Endothelial cell of umbilical vein (primary cell): Measurements from ENCODE around the gene PCSK9. TPM values are rescaled to one million over a fixed set of nuclear protein-coding genes. Genes with fewer than 3 reads are reported as not detected.

Experiments
- BruUV-seq: library from RNA; stranded (reverse); fragments of 400-500 nt; replicated peaks from 2 replicates; lab custom pipeline; 2021; lab: Mats Ljungman, UMichigan
- CTCF ChIA-PET: fragments of 300-600, 350-600 bp; sonication (Branson Sonifier 250); formaldehyde crosslinking; loops from one replicate; lab custom pipeline; 2021; ENCODE audit warnings: antibody characterized with exemption, inconsistent platforms; lab: Charles Lee
- POLR2A ChIA-PET: fragments of 300-600, 350-600 bp; sonication (Branson Sonifier 250); formaldehyde crosslinking; loops from one replicate; lab custom pipeline; 2021; ENCODE audit warnings: antibody characterized with exemption, inconsistent platforms; lab: Charles Lee
- DNase-seq: peaks from one replicate; pipeline ENCODE4 v3.0.0-alpha.2; 2011; ENCODE audit warnings: low read depth, low spot score
- FAIRE-seq: peaks from 2 replicates; lab custom pipeline; 2011; peaks lifted over from hg19 to GRCh38; lab: Jason Lieb, UNC
- H2AFZ ChIP-seq: 2 replicates; pipeline ENCODE4 v1.6.0; 2012; ENCODE audit warnings: low read depth, low read length, control low read depth, inconsistent platforms
- H3K27ac ChIP-seq: 2 replicates; pipeline ENCODE4 v1.5.1; 2011; ENCODE audit warnings: low read depth, mild to moderate bottlenecking, control low read depth, low read length, moderate library complexity; ENCODE audit not compliant: insufficient read depth
- H3K27me3 ChIP-seq, 2 experiments: 2 replicates each; pipeline versions ENCODE4 v1.6.0 to v1.6.1; 2011; ENCODE audit warnings: low read length in 2 of 2, mixed read lengths in 1 of 2; ENCODE audit not compliant: control insufficient read depth in 2 of 2, insufficient read depth in 2 of 2
- H3K36me3 ChIP-seq, 2 experiments: 2 replicates in 1 of 2; 3 replicates in 1 of 2; pipeline ENCODE4 v1.5.1; 2011; ENCODE audit warnings: low read length in 2 of 2, mild to moderate bottlenecking in 1 of 2, moderate library complexity in 1 of 2; ENCODE audit not compliant: control insufficient read depth in 2 of 2, insufficient read depth in 2 of 2; ENCODE audit errors: extremely low read depth in 1 of 2
- H3K4me1 ChIP-seq: 3 replicates; pipeline ENCODE4 v1.5.1; 2011; ENCODE audit warnings: mild to moderate bottlenecking, low read length; ENCODE audit not compliant: control insufficient read depth, insufficient read depth; ENCODE audit errors: extremely low read depth
- H3K4me2 ChIP-seq: 2 replicates; pipeline ENCODE4 v1.6.1; 2011; ENCODE audit warnings: low read length, control low read depth, mixed read lengths; ENCODE audit not compliant: insufficient read depth
- H3K4me3 ChIP-seq, 3 experiments: fragments of 200-600 bp in 1 of 3; sonication (generic), shearing (Covaris generic) in 1 of 3; replicated peaks in 1 of 3; 2 replicates each; pipeline ENCODE4 v1.5.1; 2011 to 2016; ENCODE audit warnings: control low read depth in 3 of 3, low read length in 3 of 3, mild to moderate bottlenecking in 2 of 3, inconsistent platforms in 1 of 3, low read depth in 1 of 3, moderate library complexity in 1 of 3; ENCODE audit not compliant: insufficient read depth in 1 of 3
- H3K79me2 ChIP-seq: 2 replicates; pipeline ENCODE4 v1.6.0; 2012; ENCODE audit warnings: low read length, inconsistent platforms; ENCODE audit not compliant: control insufficient read depth, insufficient read depth
- H3K9ac ChIP-seq: replicated peaks from 2 replicates; pipeline ENCODE3; 2011; ENCODE audit warnings: low read length, control low read depth; ENCODE audit not compliant: insufficient read depth; ENCODE audit errors: extremely low read depth
- H3K9me1 ChIP-seq: replicated peaks from 3 replicates; pipeline ENCODE4 v1.6.0; 2011; ENCODE audit warnings: mild to moderate bottlenecking, low read length; ENCODE audit not compliant: control insufficient read depth, insufficient read depth; ENCODE audit errors: extremely low read depth
- H3K9me3 ChIP-seq: replicated peaks from 2 replicates; pipeline ENCODE4 v1.5.1; 2012; ENCODE audit warnings: low read length, inconsistent platforms; ENCODE audit not compliant: control insufficient read depth, insufficient read depth
- H4K20me1 ChIP-seq: replicated peaks from 2 replicates; pipeline ENCODE3; 2011; ENCODE audit warnings: mild to moderate bottlenecking, low read length; ENCODE audit not compliant: control insufficient read depth, insufficient read depth; ENCODE audit errors: extremely low read depth
- CTCF ChIP-seq, 2 donors: IDR thresholded peaks; 1 replicate in 1 of 2; 2 replicates in 1 of 2; pipeline ENCODE4 v1.5.1; 2011; ENCODE audit warnings: low read length in 2 of 2, mild to moderate bottlenecking in 2 of 2, moderate library complexity in 2 of 2, control low read depth in 1 of 2, inconsistent platforms in 1 of 2, low read depth in 1 of 2; ENCODE audit not compliant: insufficient read depth in 1 of 2; ENCODE audit errors: extremely low read depth in 1 of 2
- GATA2 ChIP-seq: IDR thresholded peaks from 2 replicates; pipeline ENCODE4 v1.7.0; 2011; ENCODE audit warnings: low read depth, mild to moderate bottlenecking, moderate library complexity, mixed read lengths, low read length; ENCODE audit not compliant: insufficient read length, insufficient read depth
- JUN ChIP-seq: IDR thresholded peaks from 2 replicates; pipeline ENCODE4 v1.6.1; 2011; ENCODE audit warnings: borderline replicate concordance, low read depth; ENCODE audit not compliant: insufficient read length, insufficient read depth
- MAX ChIP-seq: IDR thresholded peaks from 2 replicates; pipeline ENCODE4 v1.6.1; 2011; ENCODE audit not compliant: insufficient read depth, insufficient read length
- MYC ChIP-seq: IDR thresholded peaks from one replicate; pipeline ENCODE4 v1.6.1; 2011; ENCODE audit warnings: mild to moderate bottlenecking, low read depth, low read length
- POLR2A ChIP-seq: IDR thresholded peaks from 2 replicates; pipeline ENCODE4 v1.6.1; 2012; ENCODE audit warnings: low read depth, mild to moderate bottlenecking, control low read depth, low read length
- POLR2AphosphoS5 ChIP-seq: IDR thresholded peaks from 2 replicates; pipeline ENCODE4 v1.6.1; 2012; ENCODE audit warnings: low read depth, mild to moderate bottlenecking, control low read depth, low read length, moderate library complexity; ENCODE audit not compliant: insufficient read depth
- dilution Hi-C: fragments of 300-500 bp; cut with MboI; formaldehyde crosslinking; loops from one replicate; pipeline ENCODE4 v1.15.0; 2019; ENCODE audit warnings: low sequenced_read_pairs; ENCODE audit not compliant: extremely low pct_ligation_motif_present
- intact Hi-C: fragments of 100-400 bp; cut with micrococcal nuclease; formaldehyde crosslinking; loops from one replicate; pipeline ENCODE4 v1.10.0; 2022
- polyA plus RNA-seq, 4 experiments: library from polyadenylated mRNA; depleted of rRNA in 3 of 4; stranded (reverse) in 3 of 4; unstranded in 1 of 4; fragments of >200 nt; gene quantifications; 2 replicates each; pipeline versions ENCODE4 v1.2.1 to v1.2.3, GENCODE V29; 2011 to 2012; ENCODE audit warnings: missing spikeins in 1 of 4
- total RNA-seq: library from RNA; stranded (reverse); gene quantifications from 2 replicates; pipeline ENCODE4 v1.2.3, GENCODE V29; 2021

The PCSK9 gene
- total and polyA plus RNA-seq, 2 donors (not counting 3 experiments of a cell fraction or from before 2014, with no cell fraction given), result 0.17 to 0.35 TPM

GRCh38 chr1:55041613-55042012, 2.3 kb downstream of the PCSK9 start:
- Histone ChIP-seq H3K79me2 (no peaks in the 10 kb centered on the region), H3K27ac (no peak overlapping the region), H3K4me3 (no peak overlapping the region), H3K9me3 (no peaks in the 10 kb centered on the region), H3K9me1 (no peaks in the 10 kb centered on the region), H3K9ac (no peak overlapping the region), H3K4me2 (no peak overlapping the region), H3K27me3 (peaks cover 50 to 55% of the 10 kb centered on the region in 2 experiments), H2AFZ (no peak overlapping the region), H4K20me1 (no peaks in the 10 kb centered on the region), H3K36me3 (no peaks in the 10 kb centered on the region), H3K4me1 (peaks cover 4% of the 10 kb centered on the region)
- CTCF ChIA-PET, result no interaction called here
- dilution Hi-C loops, result no loop called here
- DNase-seq (no peak), FAIRE-seq (no peak)
- BruUV-seq, result no TSS peak
- TF ChIP-seq MYC, result no peak
- no peak for TF ChIP-seq CTCF (IDR thresholded peaks at IDR 0.05; ENCODE audit: extremely low read depth in 1 of 2, insufficient read depth in 1 of 2, low read depth in 1 of 2, low read length in 2 of 2)
- TF ChIP-seq POLR2A, result no peak
- TF ChIP-seq POLR2AphosphoS5, result no peak
- TF ChIP-seq MAX, result no peak
- no peak for TF ChIP-seq GATA2
- no peak for TF ChIP-seq JUN
- intact Hi-C loops, result no loop called here
- POLR2A ChIA-PET, result no interaction called here
